Muscle layer of duodenum (tissue), 2 donors: Measurements from ENCODE around the gene LCN10.

Experiments
- H3K27ac ChIP-seq: one replicate; pipeline ENCODE4 v1.7.0; 2013; ENCODE audit warnings: mild to moderate bottlenecking, low read length
- H3K27me3 ChIP-seq: one replicate; pipeline ENCODE4 v1.7.0; 2013; ENCODE audit warnings: low read depth, mild to moderate bottlenecking, control low read depth, low read length
- H3K36me3 ChIP-seq, 2 donors: one replicate each; pipeline ENCODE4 v1.7.0; 2013; ENCODE audit warnings: low read length in 2 of 2, control low read depth in 1 of 2, mild to moderate bottlenecking in 1 of 2; ENCODE audit not compliant: insufficient read depth in 2 of 2, control insufficient read depth in 1 of 2
- H3K4me1 ChIP-seq, 2 donors: one replicate each; pipeline ENCODE4 v1.7.0; 2013; ENCODE audit warnings: low read length in 2 of 2, mild to moderate bottlenecking in 2 of 2, control low read depth in 1 of 2, moderate library complexity in 1 of 2; ENCODE audit not compliant: insufficient read depth in 2 of 2, control insufficient read depth in 1 of 2
- H3K4me3 ChIP-seq, 2 donors: one replicate each; pipeline ENCODE4 v1.7.0; 2013; ENCODE audit warnings: low read length in 2 of 2, low read depth in 1 of 2, mild to moderate bottlenecking in 1 of 2
- H3K9me3 ChIP-seq, 2 donors: one replicate each; pipeline ENCODE4 v1.7.0; 2013; ENCODE audit warnings: low read length in 2 of 2, control low read depth in 1 of 2, mild to moderate bottlenecking in 1 of 2; ENCODE audit not compliant: control insufficient read depth in 1 of 2
- donor health status: healthy.

Gene LCN10

DNA sequence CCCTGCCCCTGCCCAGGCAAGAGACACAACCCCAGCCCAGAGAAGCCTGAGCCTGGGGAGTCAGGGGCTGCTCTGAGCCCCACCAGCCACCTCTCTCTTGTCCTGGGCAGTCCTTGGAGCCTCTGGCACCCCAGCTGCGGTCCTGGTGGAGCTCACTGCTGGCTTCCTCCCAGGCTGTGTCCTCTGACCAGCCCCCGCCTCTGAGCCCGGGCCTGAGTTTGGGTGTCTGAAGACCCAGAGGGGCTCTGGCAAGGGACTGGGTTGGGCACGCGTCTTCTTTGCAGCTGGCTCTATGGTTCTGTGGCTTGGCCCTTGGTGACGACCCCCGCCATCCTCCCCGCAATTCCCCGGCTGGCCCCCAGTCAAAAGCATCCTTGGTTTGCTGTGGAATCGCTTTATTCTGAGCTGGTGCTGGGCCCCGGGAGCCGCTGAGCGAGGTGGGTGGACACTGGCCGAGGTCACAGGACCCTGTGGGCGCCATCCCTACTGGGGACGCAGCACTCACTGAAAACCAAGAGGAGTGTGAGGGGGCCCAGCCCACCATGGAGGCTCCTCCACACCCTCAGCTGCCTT, 985 bp upstream of the LCN10 start:
- Histone ChIP-seq H3K4me1 (peaks cover 0 to 18% of the 10 kb centered on the region in 2 donors), H3K4me3 (no peak overlapping the region), H3K9me3 (no peaks in the 10 kb centered on the region), H3K27me3 (peaks cover 12% of the 10 kb centered on the region), H3K36me3 (no peaks in the 10 kb centered on the region), H3K27ac (no peak overlapping the region)

DNA sequence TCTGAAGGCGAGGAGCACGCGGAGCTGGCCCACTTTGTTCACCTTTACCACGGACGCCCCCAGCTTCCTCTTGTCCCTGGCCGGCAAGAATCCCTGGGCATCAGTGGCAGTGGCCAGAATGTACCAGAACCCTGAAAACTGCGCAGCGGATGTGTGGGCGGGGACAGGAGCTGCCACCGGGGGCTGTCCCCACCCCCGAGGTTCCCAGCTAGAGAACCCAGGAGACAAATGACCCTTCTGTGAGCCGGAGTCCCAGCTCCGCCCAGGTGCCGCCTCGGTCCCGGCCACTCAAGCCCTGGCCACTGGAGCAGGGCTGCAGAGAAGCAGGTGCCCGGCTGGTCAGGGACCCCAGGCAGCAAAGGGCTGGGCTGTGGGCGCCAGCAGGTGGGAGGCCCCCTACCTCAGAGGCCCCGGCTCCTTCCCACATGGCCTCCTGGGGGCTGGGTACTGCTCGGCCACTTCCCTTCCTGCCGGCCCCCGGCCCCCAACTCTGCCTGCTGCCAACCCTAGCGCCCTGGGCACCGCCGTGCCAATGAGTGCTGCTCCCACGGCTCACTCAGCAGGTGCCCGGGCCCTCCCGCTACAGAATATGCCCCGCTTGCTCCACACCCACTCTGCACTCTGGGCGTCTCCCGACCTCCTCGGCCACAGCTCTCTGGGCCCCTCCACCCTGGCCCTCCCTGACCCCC, 713 bp downstream of the LCN10 start:
- peaks cover 0 to 18% of the 10 kb centered on the region in 2 donors for H3K4me1 ChIP-seq
- H3K4me3 ChIP-seq = no peak overlapping the region
- peaks cover 12% of the 10 kb centered on the region for H3K27me3 ChIP-seq

DNA sequence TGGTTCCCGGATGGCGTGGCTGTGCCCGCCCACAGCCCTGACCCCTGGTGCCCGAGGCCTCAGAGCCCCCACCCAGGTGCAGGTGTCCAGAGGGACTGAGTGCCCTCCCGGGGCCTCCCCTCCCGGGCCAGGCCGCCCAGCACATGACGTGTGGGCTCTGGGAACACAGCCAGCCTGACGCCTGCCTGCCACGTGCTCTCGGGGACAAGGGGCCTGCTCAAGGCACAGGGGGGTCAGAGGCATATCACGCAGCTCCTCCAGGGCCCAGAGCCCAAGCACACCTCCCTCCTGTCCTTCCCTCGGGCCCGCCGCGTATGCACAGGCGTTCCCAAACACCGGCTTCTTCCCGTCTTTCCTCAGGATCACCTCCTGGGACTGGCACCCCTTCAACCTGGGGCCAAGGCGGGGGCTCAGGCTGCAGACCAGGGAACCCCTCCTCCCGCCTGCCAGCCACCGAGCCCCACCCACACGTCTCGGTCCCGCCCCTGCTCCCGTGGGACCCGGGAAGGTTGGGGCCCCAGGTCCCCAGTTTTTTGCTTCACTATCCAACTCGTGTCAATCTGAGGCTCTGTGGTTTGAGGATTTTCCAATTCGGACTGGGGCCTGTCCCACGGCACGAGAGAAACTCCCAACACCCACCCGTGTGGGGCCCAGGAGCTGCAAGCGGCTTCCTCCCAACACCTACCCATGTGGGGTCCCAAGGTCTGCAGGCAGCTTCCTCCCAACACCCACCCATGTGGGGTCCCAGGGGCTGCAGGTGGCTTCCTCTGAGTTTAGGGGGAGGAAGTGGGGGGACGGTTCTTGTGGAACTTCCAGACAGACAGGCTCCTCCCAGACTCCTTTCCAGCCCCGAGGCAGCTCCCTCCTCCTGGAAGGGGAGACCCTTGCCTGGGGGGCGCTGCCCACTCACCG, 1.5 kb downstream of the LCN10 start:
- H3K9me3 ChIP-seq = no peaks in the 10 kb centered on the region
- H3K4me1 ChIP-seq = peaks cover 0 to 18% of the 10 kb centered on the region in 2 donors
- H3K4me3 ChIP-seq = no peak overlapping the region
- H3K27ac ChIP-seq = no peak overlapping the region
- no peaks in the 10 kb centered on the region for H3K36me3 ChIP-seq
- H3K27me3 ChIP-seq = peaks cover 12% of the 10 kb centered on the region

More for the DNA sequence above, 713 bp downstream of the LCN10 start:
- H3K9me3 ChIP-seq = no peaks in the 10 kb centered on the region
- no peak overlapping the region for H3K27ac ChIP-seq
- no peaks in the 10 kb centered on the region for H3K36me3 ChIP-seq

DNA sequence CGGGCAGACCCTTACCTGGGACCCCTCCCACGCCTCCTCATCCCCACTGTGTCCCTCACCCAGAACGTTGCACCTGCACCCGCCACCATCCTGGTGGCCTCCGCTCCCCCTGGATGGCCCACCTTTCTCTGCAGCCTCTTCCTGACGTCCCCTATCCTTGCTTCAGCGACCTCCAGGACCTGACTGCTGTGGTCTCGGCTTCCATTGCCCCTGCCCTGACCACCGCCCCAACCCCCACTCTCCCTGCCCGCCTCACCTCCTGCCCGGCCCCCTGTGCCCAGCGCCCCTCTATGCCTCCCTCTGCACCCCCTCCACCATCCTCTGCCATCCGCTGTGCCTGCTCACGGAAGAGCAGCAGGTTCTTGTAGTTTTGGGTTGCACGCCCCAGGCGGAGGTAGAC, 2.2 kb downstream of the LCN10 start:
- Histone ChIP-seq H3K36me3 (no peaks in the 10 kb centered on the region), H3K4me3 (no peak overlapping the region), H3K4me1 (peaks cover 0 to 18% of the 10 kb centered on the region in 2 donors), H3K9me3 (no peaks in the 10 kb centered on the region), H3K27ac (no peak overlapping the region), H3K27me3 (peaks cover 12% of the 10 kb centered on the region)

DNA sequence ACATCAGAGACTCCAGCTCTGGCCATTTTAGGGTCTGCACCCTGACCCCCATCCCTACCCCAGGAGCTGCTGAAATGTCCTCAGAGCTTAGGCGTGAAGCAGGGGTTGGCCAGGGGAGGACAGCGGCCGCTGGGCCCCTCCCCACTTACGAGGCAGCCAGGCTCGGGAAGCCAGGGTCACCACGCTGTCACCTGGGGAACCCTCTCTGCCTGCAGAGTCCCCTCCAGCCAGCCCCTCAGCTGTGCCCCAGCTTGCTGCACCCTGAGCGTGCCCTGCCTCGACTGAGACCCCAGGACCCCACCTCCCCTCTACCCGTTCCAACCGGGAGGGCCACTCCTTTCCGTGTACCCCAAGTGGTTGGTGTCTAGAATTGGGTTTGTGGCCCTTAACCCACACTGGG, 2.7 kb downstream of the LCN10 start:
- H3K27me3 ChIP-seq = peaks cover 12% of the 10 kb centered on the region
- no peak overlapping the region for H3K27ac ChIP-seq
- H3K4me1 ChIP-seq = peaks cover 0 to 18% of the 10 kb centered on the region in 2 donors
- H3K4me3 ChIP-seq = no peak overlapping the region
- H3K9me3 ChIP-seq = no peaks in the 10 kb centered on the region
- H3K36me3 ChIP-seq = no peaks in the 10 kb centered on the region

DNA sequence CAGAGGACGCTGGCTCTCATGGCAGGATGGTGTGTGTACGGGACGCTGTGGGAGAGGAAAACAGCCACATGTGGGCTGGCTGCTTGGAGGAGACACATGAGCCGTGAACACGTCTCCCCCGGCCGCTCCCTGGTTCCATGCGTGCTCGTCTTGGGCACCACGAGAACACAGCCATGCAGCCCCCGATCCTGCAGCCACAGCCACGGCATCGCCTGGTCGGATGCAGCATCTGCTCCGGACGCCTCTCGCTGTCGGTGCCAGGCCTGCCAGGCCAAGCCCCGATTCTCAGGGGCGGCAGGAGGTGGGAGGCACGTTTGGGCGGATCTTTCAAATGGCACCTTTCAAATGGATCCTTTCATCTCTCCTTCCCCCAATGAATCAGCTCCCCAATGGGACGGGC, 3.2 kb downstream of the LCN10 start:
- H3K4me1 ChIP-seq = peaks cover 0 to 18% of the 10 kb centered on the region in 2 donors
- peaks cover 12% of the 10 kb centered on the region for H3K27me3 ChIP-seq
- H3K9me3 ChIP-seq = no peaks in the 10 kb centered on the region
- no peak overlapping the region for H3K4me3 ChIP-seq
- H3K36me3 ChIP-seq = no peaks in the 10 kb centered on the region
- H3K27ac ChIP-seq = no peak overlapping the region

DNA sequence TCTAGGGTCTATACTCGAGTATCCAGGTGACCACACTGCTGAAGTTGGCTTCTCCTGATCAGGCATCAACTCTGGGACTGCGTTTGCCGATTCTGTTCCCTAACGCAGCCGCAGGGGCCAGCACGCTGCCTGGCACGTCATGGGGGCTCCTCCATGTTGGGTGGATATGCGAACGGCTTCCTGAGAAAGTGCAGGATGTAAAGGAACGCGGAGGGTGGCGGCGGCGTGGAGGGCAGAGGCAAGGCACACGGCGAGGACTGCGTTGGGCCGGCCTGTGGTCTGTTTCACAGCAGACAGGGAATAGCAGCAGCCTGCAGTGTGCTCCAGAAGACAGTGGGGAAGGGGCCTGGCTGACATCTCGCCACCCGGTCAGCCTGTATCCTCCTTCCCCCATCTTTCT, 3.8 kb downstream of the LCN10 start:
- peaks cover 12% of the 10 kb centered on the region for H3K27me3 ChIP-seq
- no peak overlapping the region for H3K4me3 ChIP-seq

DNA sequence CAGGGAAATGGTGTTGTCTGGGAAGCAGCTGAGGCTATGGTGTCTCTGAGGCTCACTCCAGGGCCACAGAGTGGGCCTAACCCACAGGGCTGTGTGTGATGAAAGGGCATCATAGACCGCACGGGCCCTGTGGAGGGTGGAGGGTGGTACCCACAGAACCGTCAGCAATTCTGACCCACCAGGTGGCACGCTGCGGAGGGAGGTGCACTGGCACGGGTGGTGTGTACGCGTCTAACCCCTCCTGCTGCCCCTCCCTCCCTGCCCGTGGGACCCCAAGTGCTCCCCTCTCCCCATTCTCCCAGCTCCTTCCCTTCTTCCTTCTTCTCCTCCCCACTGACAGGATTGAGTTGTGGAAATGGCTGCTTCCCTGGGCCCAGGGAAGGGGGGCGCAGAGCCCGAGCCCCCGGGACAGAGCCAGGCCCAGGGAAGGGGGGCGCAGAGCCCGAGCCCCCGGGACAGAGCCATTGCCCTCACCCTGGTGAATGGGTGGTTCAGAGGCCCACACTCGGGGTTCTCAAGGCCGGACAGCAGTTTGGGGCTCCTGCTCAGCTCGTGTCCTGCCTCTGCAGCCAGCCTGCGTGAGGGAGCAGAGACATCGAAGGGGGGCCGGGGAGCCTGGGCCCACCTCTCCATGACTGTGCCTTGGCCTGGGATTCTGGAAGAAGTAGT, 6.8 kb downstream of the LCN10 start:
- Histone ChIP-seq H3K36me3 (no peaks in the 10 kb centered on the region), H3K9me3 (no peaks in the 10 kb centered on the region), H3K4me3 (no peak overlapping the region), H3K27ac (no peak overlapping the region), H3K27me3 (no peaks in the 10 kb centered on the region), H3K4me1 (peaks cover 0 to 2% of the 10 kb centered on the region in 2 donors)

More for the DNA sequence above, 3.8 kb downstream of the LCN10 start:
- Histone ChIP-seq H3K9me3 (no peaks in the 10 kb centered on the region), H3K27ac (no peak overlapping the region), H3K4me1 (peaks cover 0 to 18% of the 10 kb centered on the region in 2 donors), H3K36me3 (no peaks in the 10 kb centered on the region)

DNA sequence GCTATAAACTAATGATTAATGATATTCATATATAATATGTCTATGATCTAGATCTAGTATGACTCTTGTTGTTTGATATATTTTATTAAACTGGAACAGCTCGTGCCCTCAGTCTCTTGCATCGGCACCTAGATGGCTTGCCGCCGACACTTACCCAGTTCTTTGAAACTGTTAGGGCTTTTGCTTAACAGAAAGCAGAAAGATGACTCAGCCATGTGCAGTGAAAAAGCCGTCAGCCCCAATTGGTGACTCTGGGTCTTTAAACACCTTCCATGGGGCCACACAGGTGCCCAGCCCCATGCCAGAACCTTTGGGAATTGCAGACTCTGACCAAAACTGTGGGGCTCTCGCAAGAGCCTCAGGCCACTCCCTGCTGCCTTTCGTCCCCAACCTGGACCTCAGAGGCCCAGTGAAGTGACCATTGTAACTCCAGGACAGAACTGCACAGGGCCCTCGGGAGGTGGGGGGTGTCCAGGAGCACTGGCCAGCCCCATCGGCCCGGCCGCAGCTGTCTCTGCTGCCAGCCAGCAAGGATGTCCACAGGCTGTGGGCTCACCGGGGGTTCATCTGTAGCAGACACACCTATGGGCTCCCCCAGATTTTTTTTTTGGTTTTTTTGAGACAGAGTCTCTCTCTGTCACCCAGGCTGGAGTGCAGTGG, 7.8 kb downstream of the LCN10 start:
- Histone ChIP-seq H3K4me1 (no peaks in the 10 kb centered on the region), H3K4me3 (no peak overlapping the region), H3K36me3 (no peaks in the 10 kb centered on the region), H3K27ac (no peak overlapping the region), H3K27me3 (no peaks in the 10 kb centered on the region), H3K9me3 (no peaks in the 10 kb centered on the region)

DNA sequence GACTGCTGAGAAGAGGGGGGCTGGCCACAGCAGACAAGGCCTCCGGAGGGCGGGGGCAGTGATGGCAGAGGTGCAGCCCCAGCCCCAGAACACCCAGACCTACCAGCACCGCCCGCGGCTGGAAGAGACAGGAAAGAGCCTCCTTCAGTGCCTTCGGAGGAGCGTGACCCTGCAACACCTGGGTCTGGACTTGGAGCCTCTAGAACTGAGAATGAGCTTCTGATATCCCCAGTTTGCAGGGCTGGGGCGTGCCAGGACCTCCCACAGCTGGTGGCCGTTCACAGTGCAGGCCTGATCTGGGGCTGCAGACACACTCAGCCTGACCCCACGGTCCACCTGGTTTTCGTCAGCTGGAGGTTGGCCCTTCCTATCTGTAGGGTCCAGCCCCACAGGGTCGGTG, 9.1 kb downstream of the LCN10 start:
- Histone ChIP-seq H3K27me3 (no peaks in the 10 kb centered on the region), H3K4me3 (no peak overlapping the region), H3K4me1 (peaks cover 0 to 8% of the 10 kb centered on the region in 2 donors), H3K36me3 (no peaks in the 10 kb centered on the region), H3K9me3 (no peaks in the 10 kb centered on the region), H3K27ac (no peak overlapping the region)
